GM21390 (cell line): Measurements from ENCODE around the gene SMIM28.

ENCODE experiments used
- ATAC-seq: cut with Tn5 transposase; IDR thresholded peaks from one replicate; pipeline ENCODE4 v1.9.1; 2021; ENCODE audit not compliant: unreplicated experiment

SMIM28 gene

DNA sequence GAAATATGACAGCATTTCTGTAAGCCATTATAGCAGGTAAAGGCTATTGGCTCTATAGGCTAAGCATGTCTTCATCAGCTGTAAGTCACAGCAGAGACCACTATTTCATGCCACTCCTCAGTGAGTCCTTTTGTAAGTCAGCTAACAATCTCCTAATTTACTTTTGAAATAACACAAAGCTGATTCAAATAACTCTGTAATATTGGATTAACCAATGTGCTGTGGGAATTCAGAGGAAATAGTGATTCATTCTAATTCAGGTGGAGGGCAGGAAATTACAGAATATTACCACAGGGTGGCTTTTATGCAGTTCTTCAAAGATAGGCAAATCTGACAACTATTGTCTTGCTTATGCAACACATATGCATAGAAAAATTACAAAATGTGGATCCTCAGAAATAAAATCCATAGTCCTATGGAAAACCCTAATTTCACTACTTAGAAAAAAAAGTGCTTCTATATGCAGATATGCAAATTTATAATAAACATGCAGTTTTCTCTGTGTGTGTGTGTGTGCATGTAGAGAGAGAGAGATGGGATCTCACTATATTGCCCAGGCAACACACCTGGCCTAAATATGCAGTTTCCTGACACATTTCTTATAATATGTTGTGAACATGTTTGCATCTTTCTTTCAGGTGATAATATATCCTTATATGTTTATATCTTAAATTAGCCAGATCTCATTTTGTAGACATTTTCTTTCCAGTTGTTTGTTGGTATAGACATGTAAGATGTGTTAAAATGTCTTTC is 4.8 kb upstream of the SMIM28 start:
- no peak for ATAC-seq

DNA sequence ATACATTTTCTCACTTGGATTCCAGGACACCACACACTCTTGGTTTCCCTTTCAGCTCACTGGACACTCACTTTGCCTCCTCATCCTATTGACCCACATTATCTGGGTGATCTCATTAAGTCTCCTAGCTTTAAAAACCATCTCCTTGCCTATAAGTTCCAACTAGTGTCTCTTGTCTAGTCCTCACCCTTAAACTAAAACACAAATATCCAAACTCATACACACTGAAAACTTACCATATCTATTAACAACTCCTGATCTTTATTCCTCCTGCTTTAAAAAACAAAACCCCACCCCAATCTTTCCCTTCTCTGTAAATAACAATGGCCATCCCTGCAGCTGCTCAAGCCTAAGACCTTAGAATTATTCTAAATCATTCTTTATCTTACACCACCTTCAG is 3.5 kb upstream of the SMIM28 start:
- no peak for ATAC-seq

DNA sequence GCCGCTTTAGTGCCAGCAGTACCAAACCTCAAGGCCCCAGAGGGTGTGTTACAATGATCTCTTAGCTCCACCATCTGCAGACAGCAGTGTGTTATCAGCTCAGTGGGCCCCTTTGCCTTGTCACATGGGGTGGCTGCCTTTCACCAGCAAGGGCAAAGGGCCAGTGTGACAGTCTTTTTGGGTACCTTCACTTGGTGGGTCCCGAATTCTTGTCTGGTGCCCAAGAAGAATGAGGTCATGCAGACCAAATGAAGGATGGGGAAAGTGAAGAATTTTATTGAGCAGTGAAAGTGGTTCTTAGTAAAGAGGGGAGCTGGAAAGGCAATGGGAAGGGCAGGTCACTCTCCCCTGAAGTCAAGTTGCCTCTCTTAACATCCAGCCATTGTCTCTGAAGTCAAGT is 2.9 kb upstream of the SMIM28 start:
- ATAC-seq: no peak

DNA sequence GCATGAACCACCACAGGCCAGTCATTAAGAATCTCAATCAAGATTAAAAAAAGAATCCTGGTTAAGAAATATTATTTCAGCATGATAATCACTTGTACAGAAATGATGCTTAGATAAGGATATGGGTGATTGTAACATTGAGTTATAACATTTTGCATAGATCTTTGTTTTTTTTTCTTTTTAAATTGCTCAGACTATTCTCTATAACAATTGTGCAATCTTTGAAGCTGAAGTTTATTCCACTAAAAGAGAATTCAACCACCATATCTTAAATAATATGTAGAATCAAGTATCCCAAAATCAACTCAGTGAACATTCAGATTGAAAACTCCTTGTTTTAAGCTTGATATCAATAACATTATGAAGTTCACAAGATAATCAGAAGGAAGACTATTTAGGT is 663 bp upstream of the SMIM28 start:
- ATAC-seq: no peak

DNA sequence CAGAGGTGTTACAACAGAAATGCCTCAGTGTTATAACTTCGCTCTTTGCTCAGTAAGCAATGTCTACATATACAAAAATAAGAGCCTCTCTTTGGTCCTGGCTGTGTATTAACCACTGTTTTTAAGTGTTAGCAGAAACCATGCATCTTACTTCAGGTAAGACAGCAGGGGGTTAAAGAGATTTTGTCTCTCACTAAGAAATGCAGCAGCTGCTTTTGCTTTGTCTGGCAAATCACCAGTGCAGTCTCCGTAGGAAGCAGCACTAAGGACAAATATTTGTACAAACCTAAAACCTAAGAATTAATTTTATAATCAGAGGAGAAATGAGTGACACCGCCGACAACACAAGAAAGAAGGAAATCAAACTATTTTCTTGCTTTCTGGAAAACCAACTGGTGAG is 758 bp downstream of the SMIM28 start:
- no peak for ATAC-seq

DNA sequence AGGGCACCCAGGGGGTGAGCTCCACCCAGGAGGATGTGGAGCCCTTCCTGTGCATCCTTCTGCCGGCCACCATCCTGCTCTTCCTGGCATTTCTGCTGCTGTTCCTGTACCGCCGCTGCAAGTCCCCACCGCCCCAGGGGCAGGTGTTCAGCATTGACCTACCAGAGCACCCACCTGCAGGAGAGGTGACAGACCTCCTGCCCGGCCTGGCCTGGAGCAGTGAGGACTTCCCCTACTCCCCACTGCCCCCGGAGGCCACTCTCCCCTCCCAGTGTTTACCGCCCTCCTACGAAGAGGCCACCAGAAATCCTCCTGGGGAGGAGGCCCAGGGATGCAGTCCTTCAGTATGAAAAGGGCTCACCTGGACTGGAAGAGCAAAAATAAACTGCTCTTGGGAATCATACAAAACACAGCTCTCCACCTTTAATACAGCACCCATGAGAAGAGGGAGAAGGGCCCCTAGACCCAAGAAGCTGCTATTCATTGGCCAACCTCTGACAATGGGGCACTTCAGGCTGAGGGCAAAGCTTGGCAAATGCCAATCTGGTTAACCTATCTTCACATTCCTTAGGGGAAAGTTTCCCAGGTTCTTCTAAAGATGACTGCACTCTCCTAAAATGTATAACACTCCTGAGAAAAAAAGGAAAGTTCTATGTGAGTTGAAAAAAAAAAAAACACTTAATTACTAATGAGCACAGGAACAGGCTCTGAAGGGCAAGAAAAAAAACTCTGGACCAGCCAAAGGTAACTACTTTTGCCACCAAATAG is 5.0 kb downstream of the SMIM28 start:
- no peak for ATAC-seq

DNA sequence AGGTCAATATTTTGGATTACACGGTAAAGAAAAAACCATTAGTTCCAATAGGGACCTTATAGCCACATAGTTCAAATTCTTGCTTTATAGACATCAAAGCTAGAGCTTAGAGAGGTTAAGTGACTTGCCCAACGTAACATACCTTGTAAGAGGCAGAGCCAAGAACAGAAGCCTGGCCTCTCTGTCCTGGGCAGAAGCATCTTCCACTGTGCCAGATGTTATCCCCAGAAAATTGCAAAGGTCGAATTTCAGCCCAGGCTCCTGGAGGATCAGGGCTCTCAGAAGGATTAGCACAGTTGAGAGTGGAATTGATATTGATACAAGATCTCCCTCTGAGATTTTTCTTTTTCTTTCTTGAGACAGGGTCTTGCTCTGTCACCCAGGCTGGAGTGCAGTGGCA is 6.1 kb downstream of the SMIM28 start:
- no peak for ATAC-seq

DNA sequence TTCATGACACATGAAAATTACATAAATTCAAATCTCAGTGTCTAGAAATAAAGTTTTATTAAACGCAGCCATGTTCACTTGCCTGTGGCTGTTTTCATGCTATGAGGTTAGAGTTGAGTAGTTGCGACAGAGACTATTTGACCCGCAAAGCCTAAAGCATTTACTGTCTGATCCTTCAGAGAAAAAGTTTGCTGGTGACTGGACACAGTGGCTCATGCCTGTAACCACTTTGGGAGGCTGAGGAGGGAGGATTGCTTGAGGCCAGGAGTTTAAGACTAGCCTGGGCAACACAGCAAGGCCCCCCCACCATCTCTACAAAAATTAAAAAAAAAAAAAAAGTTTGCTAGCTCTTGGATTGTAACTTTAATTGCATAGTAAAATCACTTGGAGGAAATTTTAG is 9.2 kb downstream of the SMIM28 start:
- no peak for ATAC-seq

DNA sequence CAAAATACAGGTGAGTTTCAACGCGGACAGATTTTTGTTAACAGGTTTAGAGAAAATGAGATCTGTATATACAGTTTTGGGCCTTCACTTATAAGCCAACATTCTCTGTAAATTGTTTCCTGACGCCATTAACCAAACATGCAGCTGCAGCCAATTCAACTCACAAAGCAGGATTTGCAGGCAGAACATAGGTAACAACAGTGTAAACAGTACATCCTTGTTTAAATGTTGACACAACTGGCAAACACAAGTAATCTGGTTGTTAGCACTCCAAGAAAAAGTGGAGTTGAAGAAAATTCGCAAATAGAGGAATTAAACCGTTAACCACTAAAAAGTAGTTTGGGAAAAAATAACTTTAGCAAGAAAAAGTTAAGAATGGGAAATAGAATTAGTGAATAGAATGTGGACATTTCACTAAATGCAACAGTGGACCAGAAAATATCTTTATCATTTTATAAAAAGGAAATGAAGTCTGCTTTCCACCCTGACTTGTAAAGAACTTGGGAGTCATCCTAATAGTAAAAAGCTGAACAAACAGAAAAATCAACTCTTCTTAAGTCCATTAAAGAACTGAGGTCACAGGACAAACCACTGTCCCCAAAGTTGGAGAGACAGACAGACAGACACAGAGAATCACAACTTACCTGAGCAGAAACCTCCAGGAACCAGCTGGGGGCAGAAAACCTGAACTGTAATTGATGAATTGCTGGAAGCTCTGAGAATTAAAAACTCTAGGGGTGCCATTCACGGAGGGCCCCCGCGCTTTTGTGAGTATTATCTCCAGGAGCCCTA is 10.1 kb downstream of the SMIM28 start:
- ATAC-seq: no peak

DNA sequence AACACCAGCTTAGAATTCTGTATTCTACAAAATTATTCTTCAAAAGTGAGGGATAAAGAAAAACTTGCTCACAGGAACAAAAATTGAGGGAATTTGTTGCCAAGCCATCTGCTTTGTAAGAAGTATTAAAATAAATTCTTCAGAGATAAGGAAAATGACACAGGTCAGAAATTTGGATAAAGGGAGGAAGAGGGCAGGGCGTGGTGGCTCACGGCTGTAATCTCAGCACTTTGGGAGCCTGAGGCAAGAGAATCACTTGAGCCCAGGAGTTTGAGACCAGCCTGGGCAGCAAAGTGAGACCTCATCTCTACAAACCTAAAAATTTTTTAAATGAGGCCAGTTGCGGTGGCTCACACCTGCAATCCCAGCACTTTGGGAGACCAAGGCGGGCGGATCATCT is 11.8 kb downstream of the SMIM28 start:
- no peak for ATAC-seq

DNA sequence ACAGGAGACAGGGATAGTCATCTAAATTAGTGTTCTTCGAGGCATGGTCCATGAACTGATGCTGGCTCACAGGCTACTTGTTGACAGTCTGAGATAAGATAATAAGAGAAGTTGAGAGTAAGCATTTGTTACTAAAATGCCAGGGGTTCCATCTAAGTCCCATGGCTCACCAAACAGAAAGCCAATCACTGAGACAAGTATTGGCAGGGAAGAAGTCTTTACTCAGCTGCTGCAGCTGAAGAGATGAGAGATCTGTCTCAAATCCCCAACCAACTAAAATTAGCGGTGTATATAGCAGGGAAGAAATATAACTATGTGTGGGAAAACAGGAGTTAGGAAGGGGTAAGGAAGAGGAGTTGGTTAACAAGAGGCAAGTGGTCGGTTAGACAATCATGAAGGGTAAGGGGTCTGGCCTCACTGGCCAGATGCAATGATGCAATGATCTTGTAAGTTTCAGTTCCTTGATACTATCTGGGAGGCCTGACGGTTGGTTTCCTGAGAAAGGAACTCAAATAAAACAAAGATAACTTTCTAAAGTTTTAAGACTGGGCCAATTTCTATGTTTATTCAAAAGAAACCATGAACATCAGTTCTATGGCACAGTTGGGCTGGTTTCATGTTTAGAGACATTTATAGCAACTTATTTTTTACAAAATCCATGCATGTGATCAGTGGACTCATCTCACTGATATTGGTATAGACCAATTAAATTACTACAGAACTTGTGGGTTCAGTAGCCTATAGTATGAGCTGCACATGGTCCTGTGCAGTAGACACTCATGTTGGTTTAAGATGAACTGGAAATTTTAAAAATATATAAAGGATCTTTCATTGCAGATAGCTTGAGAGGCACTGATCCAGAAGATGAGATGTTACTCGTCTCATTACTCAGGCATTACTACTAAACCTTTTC is 16.4 kb downstream of the SMIM28 start:
- ATAC-seq: no peak

DNA sequence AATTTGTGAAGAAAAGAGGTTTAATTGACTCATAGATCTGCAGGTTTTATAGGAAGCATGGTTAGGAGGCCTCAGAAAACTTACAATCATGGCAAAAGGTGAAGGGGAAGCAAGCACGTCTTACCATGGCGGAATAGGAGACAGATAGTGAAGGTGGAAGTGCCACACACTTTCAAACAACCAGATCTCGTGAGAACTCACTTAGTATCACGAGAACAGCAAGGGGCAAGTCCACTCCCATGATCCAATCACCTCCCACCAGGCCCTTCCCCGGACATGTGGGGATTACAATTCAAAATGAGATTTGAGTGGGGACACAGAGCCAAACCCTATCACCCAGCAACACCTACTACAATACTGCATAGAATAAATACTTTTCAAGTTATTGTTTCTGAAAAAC is 19.0 kb downstream of the SMIM28 start:
- ATAC-seq: no peak

DNA sequence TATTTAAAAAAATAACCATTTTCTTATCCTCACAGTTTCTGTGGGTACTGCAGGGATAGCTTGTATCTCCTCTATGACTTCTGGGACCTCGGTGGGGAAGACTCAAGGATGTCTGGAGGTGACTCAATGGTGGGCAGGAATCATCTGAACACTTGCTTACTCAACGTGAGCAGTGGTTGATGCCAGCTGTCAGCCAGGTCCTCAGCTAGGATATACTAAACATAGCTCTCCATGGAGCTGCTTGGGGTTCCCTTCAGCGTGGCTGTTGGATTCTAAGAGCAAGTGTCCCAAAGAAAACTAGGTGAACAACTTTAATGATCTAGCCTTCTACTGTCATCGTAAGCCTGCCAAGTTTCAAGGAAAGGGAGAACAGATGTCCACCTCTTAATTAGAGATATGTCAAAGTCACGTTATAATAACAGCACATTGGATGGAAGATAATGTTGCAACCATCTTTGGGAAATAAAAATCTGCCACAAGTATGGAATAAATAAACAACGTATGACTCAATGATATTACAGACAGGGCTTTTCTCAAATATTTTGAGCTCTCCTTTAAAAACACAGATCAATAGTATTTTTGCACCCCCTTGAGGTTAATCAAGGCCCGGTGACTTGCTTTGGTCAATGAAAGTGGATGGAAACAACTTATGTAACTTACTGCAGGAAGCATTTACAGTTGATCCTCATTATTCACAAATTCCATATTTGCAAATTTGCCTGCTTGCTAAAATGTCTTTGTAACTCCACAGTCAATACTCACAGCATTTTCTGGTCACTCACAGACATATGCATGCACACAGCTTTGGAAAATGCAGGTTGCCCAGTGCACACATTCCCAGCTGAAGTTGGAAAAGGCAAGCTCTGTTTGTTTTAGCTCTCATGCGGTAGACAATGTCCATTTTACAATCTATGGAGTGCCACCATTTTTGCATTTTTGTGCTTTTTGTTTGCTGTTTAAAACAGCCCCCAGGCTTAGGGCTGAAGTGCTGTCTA is 19.7 kb downstream of the SMIM28 start:
- ATAC-seq: no peak

DNA sequence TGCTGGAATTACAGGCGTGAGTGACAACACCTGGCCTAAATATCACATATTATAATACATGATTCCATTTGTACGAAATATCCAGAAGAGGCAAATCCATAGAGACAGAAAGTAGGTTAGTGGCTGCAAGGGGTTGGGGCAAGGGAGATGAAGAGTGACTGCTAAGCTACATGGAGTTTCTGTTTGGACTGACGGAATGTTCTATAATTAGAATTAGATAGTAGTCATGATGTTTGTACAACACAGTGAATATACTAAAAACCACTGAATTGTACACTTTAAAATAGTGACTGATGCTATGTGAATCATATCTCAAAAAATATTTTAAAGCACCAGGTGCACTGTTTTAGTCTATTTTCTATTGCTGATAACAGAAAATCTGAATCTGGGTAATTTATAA is 22.6 kb downstream of the SMIM28 start:
- ATAC-seq: no peak

DNA sequence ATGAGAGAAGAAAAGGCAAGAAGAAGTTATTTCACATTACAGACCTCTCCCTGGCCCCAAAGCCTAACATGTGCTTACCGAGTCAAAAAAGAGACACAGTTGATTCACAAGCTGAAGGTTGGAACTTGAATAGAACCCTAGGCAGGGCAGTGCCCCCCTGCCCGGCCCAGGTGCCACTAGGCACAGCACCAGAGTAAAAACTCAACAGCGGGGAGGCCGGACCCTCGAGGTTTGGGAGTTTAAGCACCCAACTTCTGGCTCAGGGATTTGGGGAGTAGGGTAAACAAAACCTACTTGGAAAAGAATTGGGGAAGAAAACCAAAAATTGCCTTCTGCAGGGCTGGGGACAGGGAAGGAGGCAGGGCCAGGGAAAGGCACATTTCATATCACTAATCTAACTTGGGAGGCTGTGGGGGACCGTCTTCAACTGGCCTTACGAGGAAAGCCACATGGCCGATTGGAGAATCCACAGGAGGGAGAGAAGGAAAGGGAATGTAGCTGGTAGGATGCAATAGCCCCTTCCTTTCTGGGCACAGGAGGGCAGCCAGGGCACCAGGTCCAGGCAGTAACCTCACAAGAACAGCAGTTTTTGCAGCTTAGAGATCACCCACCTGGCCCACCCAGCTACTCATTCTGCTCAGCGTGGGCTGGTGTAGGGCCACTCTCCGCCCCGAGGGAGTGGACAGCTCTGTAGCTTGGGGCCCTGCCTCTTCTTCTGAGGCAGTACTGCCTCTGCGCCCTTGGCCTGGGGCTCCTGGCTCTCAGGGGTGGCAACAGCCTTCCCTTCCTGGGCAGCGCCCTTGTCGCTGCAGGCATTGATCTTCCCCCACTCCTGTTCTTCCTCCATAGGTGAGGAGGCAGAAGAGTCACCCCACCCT is 24.5 kb downstream of the SMIM28 start:
- no peak for ATAC-seq

DNA sequence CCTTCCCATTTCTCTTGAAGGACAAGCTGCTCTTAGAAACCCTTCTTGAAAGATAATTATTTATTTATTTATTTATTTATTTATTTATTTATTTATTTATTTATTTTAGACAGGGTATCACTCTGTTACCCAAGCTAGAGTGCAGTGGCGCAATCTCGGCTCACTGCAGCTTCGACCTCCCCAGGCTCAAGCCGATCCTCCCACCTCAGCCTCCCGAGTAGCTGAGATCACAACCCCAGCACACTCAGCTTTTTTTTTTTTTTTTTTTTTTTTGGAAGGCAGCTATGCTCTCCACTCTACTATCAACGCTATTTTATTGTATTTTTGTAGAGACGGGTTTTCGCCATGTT is 25.1 kb downstream of the SMIM28 start:
- no peak for ATAC-seq

DNA sequence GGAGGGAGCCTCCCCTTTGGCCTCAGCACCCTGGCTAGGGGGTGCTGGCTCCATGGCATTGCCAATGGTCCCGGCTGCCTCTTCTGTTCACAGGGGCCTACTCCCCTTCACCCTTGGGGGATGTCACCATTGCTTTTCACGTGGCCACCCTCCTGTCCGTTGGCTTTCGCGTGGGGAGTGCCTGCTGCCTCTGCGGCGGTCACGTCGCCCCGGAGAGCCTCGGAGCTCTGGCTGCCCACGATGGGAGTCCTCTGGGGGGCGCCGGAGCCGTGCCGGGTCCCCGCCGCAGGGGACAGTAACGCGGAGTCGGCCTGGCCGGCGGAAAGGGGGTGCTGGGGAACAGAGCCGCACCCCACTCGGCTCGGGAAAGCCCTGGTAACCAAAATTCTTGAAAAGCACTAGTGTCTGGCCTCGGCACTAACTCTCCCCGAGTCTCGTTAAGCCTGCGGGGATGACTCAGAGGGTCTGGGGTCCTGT is 25.7 kb downstream of the SMIM28 start:
- ATAC-seq: no peak

DNA sequence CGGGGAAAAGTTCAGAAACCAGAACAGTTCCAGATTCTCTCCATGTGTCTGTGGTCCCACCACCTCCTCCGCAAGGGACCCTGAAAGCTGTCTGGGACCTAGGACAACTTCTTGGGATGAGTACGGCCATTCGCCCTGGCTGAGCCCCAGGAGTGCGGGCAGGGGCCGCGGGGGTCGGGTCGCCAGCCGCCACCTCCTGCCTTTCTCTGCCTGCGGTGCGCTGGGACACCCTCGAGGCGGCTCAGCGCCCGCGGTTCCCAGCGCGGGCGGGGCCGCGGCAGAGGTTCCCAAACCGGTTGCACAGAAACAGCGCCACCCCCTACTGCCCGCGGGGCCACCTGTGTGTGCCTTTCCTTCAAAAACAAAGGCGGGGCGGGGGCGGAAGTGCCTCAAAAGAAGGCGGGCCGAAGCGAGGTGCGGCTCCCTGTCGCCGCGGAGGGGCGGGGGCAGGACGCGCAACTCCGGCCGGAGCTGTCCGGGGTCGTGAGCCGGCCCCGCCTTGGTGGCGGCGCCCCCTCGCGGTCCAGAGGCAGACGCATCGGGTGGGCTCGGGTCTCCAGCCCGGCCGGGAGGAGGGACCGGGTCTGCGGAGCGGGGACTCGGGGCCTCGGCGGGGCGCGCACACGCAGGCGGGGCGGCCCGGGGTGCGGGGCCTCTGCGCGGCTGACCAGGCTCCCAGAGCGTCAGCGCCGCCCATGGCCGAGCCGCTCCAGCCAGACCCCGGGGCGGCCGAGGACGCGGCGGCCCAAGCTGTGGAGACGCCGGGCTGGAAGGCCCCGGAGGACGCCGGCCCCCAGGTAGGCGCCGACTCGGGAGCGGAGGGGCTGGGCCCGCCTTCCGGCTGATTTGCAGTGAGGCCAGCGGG is 26.3 kb downstream of the SMIM28 start, which contains the start of gene HEBP2:
Gene HEBP2, plus strand, starts transcription at position 423 of the 865 bp plus-strand sequence. Its CDS starts 273 bp downstream, at position 696.
- ATAC-seq: peak; percentile 88
